Calu3 (cell line): ENCODE measurements around the gene PPP1R14D. TPM values are rescaled to one million over a fixed set of nuclear protein-coding genes. Genes with fewer than 3 reads are reported as not detected.
A peak's percentile ranks its signal among the peaks of the same experiment; 100 is the strongest.

Experiments
- BruUV-seq: library from RNA; stranded (reverse); fragments of 400-500 nt; replicated peaks from 2 replicates; lab custom pipeline; 2021; lab: Mats Ljungman, UMichigan
- CTCF ChIA-PET: fragments of 300-600 bp; sonication (Branson Sonifier 250); formaldehyde crosslinking; loops from one replicate; lab custom pipeline; 2022; ENCODE audit warnings: antibody characterized with exemption; lab: Charles Lee
- DNase-seq: peaks from one replicate; pipeline ENCODE4 v3.0.0; 2022
- H3K27ac Mint-ChIP-seq: one replicate; pipeline ENCODE4 v1.8.0; 2022; ENCODE audit warnings: mixed read lengths; ENCODE audit not compliant: unreplicated experiment
- H3K27me3 Mint-ChIP-seq: one replicate; pipeline ENCODE4 v1.8.0; 2022; ENCODE audit warnings: mixed read lengths; ENCODE audit not compliant: unreplicated experiment
- H3K36me3 Mint-ChIP-seq: one replicate; pipeline ENCODE4 v1.8.0; 2022; ENCODE audit warnings: mild to moderate bottlenecking, moderate library complexity, mixed read lengths; ENCODE audit not compliant: insufficient read depth, unreplicated experiment
- H3K4me1 Mint-ChIP-seq: one replicate; pipeline ENCODE4 v1.8.0; 2022; ENCODE audit warnings: mild to moderate bottlenecking, low read depth, mixed read lengths; ENCODE audit not compliant: unreplicated experiment
- H3K4me3 Mint-ChIP-seq: one replicate; pipeline ENCODE4 v1.8.0; 2022; ENCODE audit warnings: mild to moderate bottlenecking, low read depth, moderate library complexity, mixed read lengths; ENCODE audit not compliant: unreplicated experiment
- H3K9me3 Mint-ChIP-seq: one replicate; pipeline ENCODE4 v1.8.0; 2022; ENCODE audit warnings: low read depth, mixed read lengths; ENCODE audit not compliant: unreplicated experiment
- CTCF ChIP-seq: fragments of 200-600 bp; IDR thresholded peaks from one replicate; pipeline ENCODE4 v1.8.0; 2022; ENCODE audit warnings: antibody characterized with exemption; ENCODE audit not compliant: unreplicated experiment
- intact Hi-C: fragments of 100-400 bp; cut with micrococcal nuclease; formaldehyde crosslinking; loops from one replicate; pipeline ENCODE4 v1.10.0; 2022; ENCODE audit not compliant: unreplicated experiment
- total RNA-seq: library from RNA; stranded (reverse); gene quantifications from 2 replicates; pipeline ENCODE4 v1.2.3, GENCODE V29; 2022

The PPP1R14D gene
- total RNA-seq, 1 experiment from 2014 or later = 1.7 TPM

GRCh38 chr15:40815042-40815698 is 13.3 kb downstream of the PPP1R14D start:
- Mint-ChIP-seq H3K4me1 (no peaks in the 10 kb centered on the region), H3K27me3 (no peaks in the 10 kb centered on the region), H3K27ac (no peak overlapping the region), H3K36me3 (no peaks in the 10 kb centered on the region), H3K9me3 (no peaks in the 10 kb centered on the region), H3K4me3 (no peak overlapping the region)
- DNase-seq = no peak
- no peak for TF ChIP-seq CTCF
- BruUV-seq = no TSS peak
- intact Hi-C loops = no loop called here
- CTCF ChIA-PET = no interaction called here

- H3K27me3 Mint-ChIP-seq = no peaks in the 10 kb centered on the region
- no TSS peak for BruUV-seq
- no peak overlapping the region for H3K27ac Mint-ChIP-seq
- CTCF ChIA-PET = no interaction called here
- H3K9me3 Mint-ChIP-seq = no peaks in the 10 kb centered on the region
- no peak for DNase-seq
- no peak for TF ChIP-seq CTCF
- no peaks in the 10 kb centered on the region for H3K4me1 Mint-ChIP-seq
- no peaks in the 10 kb centered on the region for H3K36me3 Mint-ChIP-seq
- no peak overlapping the region for H3K4me3 Mint-ChIP-seq
- intact Hi-C loops = no loop called here
These were observed 15.6 kb downstream of the PPP1R14D start for GRCh38 chr15:40812721-40813425.

GRCh38 chr15:40808861-40809450 is 19.6 kb downstream of the PPP1R14D start:
- TF ChIP-seq CTCF = no peak
- BruUV-seq = no TSS peak
- no peak overlapping the region for H3K27ac Mint-ChIP-seq
- peaks cover 13% of the 10 kb centered on the region for H3K36me3 Mint-ChIP-seq
- intact Hi-C loops = no loop called here
- DNase-seq = no peak
- H3K4me1 Mint-ChIP-seq = no peaks in the 10 kb centered on the region
- H3K9me3 Mint-ChIP-seq = no peaks in the 10 kb centered on the region
- CTCF ChIA-PET = no interaction called here
- H3K27me3 Mint-ChIP-seq = no peaks in the 10 kb centered on the region
- H3K4me3 Mint-ChIP-seq = no peak overlapping the region

- Mint-ChIP-seq H3K27me3 (no peaks in the 10 kb centered on the region), H3K27ac (peak overlapping the region; percentile 67), H3K4me1 (no peaks in the 10 kb centered on the region), H3K9me3 (no peaks in the 10 kb centered on the region), H3K36me3 (peaks cover 13% of the 10 kb centered on the region), H3K4me3 (peak overlapping the region; percentile 90)
- no TSS peak for BruUV-seq
- intact Hi-C loops = no loop called here
- no peak for DNase-seq
- CTCF ChIA-PET = no interaction called here
- no peak for TF ChIP-seq CTCF
These were observed 20.5 kb downstream of the PPP1R14D start for GRCh38 chr15:40807888-40808461.
